ENCODE data around the gene NDUFA1.

DNA sequence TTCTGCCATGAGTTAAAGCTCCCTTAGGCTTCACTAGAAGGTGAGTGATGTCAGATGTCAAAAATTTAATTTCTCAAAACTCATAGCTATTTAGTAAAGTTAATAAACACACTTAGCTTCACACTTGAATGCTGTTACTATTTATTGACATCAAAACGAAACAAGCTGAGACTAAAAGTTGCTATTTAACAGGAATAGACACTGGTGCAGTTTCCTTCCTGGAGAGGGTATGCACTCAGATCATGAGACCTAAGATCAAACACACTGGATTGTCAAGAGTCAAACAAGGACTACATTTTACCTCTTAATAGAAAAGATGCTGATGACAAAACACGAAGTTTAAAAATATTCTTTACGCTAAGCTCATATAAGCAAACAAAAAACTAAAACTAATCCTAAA is 37.7 kb upstream of the NDUFA1 start:
- TF ChIP-seq, protein P1, sequence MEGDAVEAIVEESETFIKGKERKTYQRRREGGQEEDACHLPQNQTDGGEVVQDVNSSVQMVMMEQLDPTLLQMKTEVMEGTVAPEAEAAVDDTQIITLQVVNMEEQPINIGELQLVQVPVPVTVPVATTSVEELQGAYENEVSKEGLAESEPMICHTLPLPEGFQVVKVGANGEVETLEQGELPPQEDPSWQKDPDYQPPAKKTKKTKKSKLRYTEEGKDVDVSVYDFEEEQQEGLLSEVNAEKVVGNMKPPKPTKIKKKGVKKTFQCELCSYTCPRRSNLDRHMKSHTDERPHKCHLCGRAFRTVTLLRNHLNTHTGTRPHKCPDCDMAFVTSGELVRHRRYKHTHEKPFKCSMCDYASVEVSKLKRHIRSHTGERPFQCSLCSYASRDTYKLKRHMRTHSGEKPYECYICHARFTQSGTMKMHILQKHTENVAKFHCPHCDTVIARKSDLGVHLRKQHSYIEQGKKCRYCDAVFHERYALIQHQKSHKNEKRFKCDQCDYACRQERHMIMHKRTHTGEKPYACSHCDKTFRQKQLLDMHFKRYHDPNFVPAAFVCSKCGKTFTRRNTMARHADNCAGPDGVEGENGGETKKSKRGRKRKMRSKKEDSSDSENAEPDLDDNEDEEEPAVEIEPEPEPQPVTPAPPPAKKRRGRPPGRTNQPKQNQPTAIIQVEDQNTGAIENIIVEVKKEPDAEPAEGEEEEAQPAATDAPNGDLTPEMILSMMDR (IDR thresholded peaks at IDR 0.05; ENCODE audit: insufficient read depth, low read length, poor library complexity, severe bottlenecking) = no peak
- no peak for TF ChIP-seq EZH2phosphoT487 (conservative IDR thresholded peaks at IDR 0.05; ENCODE audit: low read length)

Data from SU-DHL-6 (cell line).